Measurements from ENCODE around the gene ACIN1.

Gene ACIN1

GRCh38 chr14:23079716-23080115, 15.2 kb downstream of the ACIN1 start:
- DNase-seq = no peak

DNA sequence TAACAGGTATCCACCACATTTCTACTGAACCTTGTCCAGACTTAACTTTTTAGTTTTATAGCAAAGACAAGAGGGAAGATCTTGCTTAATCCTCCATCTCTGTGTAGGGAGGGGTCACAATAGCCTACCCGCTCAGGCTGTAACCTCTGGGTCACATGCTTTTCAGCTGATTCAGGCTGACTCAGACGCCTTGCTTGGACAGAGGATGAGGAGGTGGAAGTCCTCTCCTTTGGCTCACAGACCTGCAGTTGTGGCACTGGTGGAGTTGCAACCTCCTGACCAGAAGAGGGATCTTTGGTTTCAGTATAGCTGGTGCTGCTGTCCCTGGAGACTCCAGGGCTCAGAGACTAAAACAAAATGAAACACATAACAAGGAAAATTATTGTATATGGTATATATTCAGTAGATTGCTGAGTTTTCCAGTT, 16.2 kb downstream of the ACIN1 start:
- no peak for DNase-seq

- DNase-seq = no peak
Observed at GRCh38 chr14:23077962-23078361, 17.0 kb downstream of the ACIN1 start.

DNA sequence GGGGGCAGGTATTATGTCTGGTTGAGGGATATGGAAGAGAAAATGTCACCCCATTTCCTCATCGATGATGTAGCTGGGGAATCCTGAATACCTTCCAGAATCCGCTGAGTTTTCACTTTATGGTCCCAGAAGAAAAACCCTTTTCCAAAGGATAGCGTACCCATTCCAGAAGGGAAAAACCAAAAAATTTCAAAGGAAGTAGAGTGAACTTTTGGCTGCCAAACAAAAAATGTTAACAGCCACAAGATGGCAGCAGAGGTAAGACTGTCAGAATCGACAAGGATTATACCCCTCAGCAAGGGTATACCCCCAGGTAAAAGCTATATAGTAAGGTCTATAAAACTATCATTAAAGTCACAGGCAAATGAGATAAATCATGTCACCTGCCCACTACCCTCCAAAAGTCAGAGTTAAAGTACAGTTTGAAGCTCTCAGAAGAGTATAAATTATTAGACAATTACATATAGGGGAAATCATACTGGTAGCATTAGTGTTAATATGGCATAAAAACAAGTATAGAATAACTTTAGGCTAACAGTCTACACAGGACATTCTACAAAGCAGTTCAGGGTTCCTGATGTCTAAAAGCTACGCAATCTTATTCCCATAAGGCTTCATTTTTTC, 18.0 kb downstream of the ACIN1 start:
- no peak for DNase-seq

- DNase-seq = no peak
Observed at GRCh38 chr14:23074906-23075305, 20.0 kb downstream of the ACIN1 start.

- no peak for DNase-seq
Observed at GRCh38 chr14:23071921-23072539, 22.9 kb downstream of the ACIN1 start.

GRCh38 chr14:23071244-23071920, 23.6 kb downstream of the ACIN1 start:
- no peak for DNase-seq

GRCh38 chr14:23070262-23071129, 24.4 kb downstream of the ACIN1 start:
- no peak for DNase-seq

- DNase-seq = no peak
Observed at GRCh38 chr14:23069413-23069806, 25.5 kb downstream of the ACIN1 start.

DNA sequence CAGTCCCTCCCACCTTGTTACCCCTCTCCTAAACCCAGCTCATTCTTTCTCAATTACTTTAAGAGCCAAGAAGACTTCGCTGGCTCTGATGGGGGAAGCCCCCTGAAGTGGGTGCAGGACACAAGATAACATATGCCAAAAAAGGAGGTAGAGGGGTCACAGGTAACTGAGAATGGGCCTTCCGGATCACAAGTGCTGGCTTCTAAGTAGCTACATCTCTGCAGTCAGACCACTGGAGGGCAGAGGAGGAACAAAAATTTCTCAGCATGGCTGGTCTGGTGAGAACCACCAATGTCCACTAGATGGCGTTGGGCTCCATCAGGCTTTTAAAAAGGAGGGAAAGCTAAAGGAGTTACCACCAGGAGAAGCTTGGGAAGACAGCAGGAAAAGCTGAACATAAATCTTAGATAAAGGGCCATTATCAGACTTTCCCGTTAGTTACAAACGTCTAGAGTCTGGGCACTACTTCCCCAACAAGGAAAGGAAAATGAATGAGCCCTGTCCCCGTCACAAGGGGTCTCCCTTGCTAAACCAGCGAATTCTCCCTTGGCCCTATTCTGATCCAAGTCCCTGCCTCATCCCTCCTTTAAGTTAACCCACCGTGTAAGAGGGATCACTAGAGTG, 26.0 kb downstream of the ACIN1 start:
- DNase-seq = no peak

GRCh38 chr14:23067847-23068788, 26.8 kb downstream of the ACIN1 start:
- no peak for DNase-seq

DNA sequence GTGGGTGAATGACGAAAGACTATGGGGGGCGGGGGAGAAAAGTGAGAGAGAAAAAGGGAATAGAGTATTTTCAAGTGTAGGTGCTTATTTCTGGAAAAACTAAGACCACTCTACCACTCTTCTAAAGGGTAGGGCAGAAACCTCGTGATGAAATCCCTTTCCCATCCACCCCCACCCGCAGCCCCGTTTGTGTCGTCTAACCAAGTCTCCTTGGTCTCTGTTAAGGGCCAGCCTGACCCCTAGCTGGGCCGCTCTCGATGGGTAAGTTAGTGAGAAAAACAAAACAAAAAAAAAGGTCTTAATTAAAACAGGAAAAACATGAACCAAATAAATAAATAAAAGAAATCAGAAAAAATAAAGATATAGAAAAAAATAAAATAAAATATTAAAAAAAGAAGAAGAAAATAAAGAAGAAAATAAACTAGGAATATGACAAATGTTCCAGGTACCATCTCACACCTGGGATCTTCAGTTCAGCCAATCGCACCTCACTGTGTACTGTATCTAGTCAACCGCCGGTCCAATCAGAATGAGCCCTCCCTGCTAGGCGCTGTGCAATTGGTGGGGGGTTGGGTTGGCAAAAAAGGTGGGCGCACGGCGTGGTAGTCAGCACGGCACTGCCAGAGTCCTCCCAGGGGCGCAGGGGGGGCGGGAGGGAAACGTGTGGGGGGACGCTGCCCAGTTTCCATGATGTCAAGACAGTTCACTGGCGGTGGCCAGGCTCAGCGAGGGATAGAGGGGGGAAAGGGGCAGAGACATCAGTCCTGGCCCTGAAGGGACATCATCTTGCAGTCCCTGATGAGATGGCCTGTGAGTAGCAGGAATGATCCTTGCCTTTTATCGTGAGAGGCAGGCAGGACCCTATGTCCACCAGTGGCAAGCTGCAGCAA, 27.8 kb downstream of the ACIN1 start:
- DNase-seq = no peak

DNA sequence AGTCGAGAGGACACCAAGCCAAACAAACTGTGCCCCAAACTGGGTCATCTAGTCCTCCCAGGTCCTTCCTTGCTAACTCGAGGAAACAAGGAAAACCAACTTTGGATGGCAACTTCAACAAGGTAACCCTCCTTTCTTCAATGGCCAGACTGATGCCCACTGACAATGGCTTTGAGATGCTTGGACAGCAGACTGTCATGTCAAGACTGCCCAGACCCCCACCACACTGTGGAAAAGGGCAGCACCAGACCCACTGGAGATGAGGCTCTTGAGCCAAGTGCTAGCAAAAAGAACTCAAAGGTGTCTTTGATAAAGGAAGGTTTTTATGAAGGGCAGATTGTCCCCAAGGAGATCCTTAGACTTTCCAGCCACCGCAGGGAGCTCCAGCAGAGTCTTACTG, 28.6 kb downstream of the ACIN1 start:
- DNase-seq = no peak

DNA sequence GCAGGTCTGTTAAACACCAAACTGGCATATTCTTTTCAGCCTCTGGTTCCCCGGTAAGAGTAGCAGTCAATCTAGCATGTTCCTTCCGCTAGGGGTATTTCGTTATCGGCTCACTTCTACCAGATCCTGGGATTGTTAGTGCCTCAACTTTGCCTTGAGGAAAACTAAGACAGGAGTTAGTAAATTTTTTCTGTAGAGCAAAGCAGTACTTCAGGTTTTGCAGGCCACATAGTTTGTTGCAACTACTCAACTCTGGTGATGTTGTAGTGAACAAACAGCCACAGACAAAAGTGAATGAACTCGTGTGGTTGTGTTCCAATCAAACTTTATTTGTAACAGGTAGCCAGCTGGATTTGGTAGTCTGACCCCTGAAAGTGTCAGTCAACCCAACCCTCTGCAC, 31.3 kb downstream of the ACIN1 start:
- no peak for DNase-seq

DNA sequence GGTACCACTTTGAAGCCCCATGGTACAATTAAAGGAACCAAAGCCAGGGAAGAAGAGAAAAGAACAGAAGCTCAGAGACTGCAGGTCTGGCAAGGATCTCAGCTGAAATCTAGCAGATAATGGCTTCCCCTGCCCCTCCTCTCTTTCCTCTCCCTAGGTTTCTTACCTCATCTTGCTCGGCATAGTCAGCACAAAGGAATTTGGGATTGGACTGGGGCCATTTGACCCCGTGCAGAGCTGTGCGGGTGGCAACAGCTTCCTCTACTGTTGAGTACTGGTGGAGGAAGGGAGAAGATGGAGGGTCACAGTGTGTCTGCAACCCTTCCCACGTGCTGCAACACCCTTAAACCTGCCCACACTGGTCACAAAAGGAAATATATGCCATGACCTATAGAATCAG, 32.9 kb downstream of the ACIN1 start:
- no peak for DNase-seq

DNA sequence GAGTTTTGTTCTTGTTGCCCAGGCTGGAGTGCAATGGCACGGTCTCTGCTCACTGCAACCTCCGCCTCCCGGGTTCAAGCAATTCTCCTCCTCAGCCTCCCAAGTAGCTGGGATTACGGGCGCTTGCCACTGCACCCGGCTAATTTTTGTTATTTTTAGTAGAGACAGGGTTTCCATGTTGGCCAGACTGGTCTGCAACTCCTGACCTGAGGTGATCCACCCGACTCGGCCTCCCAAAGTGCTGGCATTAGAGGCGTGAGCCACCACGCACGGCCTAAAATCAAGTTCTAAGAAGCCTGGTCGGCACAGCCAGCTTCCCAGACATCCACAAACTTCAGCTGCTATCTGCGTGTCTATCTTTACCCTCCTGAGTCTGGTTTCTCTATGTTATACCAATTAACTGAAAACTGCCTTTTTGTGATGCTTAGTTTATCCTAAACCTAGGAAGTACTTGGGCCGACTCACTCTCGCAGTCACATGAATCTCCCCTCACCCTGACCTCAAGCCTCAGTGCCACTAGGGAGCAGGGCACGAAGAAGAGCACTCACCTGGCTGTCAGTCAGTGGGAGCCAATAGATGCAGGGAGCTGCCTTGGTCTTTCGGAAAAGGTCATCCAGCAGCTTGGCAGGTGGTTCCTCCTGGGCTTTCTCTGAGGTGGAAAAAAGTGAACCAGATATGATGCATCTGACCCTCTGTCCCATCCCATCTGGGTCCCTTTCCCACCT, 34.2 kb downstream of the ACIN1 start:
- DNase-seq = no peak

DNA sequence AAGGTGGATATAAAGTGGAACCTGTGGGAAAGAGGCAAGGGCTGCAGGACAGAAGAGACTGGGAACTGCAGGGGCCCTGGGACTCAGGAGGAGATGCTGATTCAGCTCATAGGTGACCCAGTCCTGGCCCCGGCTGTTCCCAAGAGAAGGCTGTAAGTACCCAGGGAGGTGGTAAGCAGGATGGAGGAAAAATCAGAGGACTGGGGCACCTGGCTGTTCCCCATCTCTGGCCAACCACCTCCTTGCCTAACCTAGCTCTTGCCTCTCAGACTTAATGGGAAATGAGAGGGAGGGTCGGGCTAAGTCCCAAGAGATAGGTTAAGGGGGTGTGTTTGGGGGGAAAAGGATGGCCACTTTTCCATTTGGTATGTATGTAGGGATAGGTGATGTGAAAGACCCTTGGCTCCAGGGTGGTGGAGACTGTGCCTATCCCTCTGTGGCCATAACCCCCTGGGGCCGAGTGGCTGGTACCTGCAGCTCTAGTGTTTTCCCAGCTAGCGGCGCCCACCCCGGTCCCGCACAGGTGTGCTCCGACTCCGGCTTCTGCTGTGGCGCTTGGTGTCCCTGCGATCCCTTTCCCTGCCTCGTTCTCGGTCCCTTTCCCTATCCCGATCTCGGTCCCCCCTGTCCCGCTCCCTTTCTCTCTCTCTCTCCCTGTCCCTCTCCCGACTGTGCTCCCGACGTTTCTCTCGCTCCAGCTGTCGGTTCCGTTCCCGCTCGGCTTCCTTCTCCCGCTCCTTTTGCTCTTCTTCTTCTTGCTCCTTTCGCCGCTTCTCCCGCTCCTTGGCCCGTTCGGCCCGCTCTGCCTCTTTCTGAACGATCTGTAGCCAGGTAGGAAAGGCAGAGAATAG, 36.1 kb downstream of the ACIN1 start:
- DNase-seq = no peak

DNA sequence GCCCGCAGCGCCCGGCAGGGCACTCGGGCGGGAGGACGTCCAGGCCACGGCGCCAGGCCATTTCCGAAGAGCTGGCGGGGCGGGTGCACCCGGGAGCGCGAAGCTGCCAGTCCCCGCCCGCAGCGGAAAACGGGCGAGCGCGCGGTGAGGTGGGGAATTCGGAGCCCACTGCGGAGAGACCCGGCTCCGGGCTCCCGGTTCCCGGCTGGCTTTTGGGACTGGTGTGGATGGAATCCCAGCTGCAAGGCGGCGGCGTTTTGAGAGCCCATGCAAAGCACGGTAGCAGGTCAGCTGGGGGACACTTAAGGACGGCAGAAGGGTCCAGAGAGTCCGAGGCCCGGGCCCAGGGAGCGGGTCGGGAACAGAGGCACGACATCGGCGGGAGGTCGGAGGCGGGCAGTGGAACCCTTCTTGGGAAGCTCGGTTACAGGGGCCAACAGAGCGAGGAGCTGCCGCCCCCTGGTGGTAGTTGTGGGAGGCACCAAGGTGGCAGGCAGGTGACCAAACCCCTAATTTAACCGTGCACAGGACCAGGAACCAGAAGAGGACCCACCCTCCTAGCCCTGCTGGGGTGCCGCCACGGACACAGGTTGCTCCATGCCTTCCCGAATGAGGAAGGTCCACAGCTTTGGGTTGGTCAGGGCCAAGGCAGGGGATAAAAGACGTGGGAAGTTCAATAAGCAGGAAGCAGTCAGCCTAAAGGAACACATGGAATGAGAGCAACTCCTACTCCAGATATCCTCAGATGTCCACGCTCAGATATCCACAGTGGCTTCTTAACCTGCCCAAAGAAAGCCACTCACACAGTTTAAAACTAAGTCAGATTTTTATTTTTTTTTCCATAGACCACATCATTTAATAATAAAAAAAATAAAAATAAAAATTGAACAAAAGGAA, 36.9 kb downstream of the ACIN1 start:
- DNase-seq = no peak
